IMR-90 (cell line): ENCODE measurements around the gene NPHP4. TPM values are rescaled to one million over a fixed set of nuclear protein-coding genes. Genes with fewer than 3 reads are reported as not detected.

Experiments used
- ATAC-seq: fragments of 200-7000 bp; cut with Tn5 transposase; 2 replicates; pipeline ENCODE4 v1.9.1; 2020; ENCODE audit warnings: low read depth, mild to moderate bottlenecking, moderate library complexity
- BruUV-seq: library from RNA; stranded (reverse); fragments of 400-500 nt; replicated peaks from 2 replicates; lab custom pipeline; 2021; lab: Mats Ljungman, UMichigan
- CTCF ChIA-PET: fragments of 300-600 bp; formaldehyde crosslinking; extraction: SDS; loops from one replicate; lab custom pipeline; 2021; ENCODE audit warnings: antibody characterized with exemption; lab: Yijun Ruan, JAX
- POLR2A ChIA-PET: fragments of 300-600 bp; sonication (Branson Sonifier 250); formaldehyde crosslinking; loops from one replicate; lab custom pipeline; 2022; ENCODE audit warnings: antibody characterized with exemption; ENCODE audit not compliant: unreplicated experiment; lab: Charles Lee
- DNase-seq: peaks from one replicate; pipeline ENCODE4 v3.0.0; 2013
- H2AFZ ChIP-seq: replicated peaks from 2 replicates; pipeline ENCODE3; 2013; ENCODE audit warnings: low read length, mild to moderate bottlenecking; ENCODE audit not compliant: poor library complexity
- H2AK5ac ChIP-seq: 2 replicates; pipeline ENCODE4 v1.6.1; 2013; ENCODE audit warnings: low read depth, low read length, inconsistent platforms
- H2AK9ac ChIP-seq: replicated peaks from 2 replicates; pipeline ENCODE3; 2013; ENCODE audit warnings: mild to moderate bottlenecking, low read depth, low read length, moderate library complexity; ENCODE audit not compliant: poor library complexity
- H2BK120ac ChIP-seq: 2 replicates; pipeline ENCODE4 v1.6.1; 2013; ENCODE audit warnings: low read depth, low read length, inconsistent platforms
- H2BK15ac ChIP-seq: 3 replicates; pipeline ENCODE4 v1.6.1; 2013; ENCODE audit warnings: low read depth, low read length, inconsistent platforms
- H2BK20ac ChIP-seq: 2 replicates; pipeline ENCODE4 v1.6.1; 2013; ENCODE audit warnings: low read depth, mild to moderate bottlenecking, inconsistent platforms, low read length, moderate library complexity
- H2BK5ac ChIP-seq: 2 replicates; pipeline ENCODE4 v1.6.1; 2013; ENCODE audit warnings: mild to moderate bottlenecking, low read depth, low read length, inconsistent platforms; ENCODE audit not compliant: poor library complexity, severe bottlenecking
- H3K14ac ChIP-seq: replicated peaks from 2 replicates; pipeline ENCODE4 v1.6.1; 2013; ENCODE audit warnings: low read depth, low read length, inconsistent platforms
- H3K18ac ChIP-seq: 2 replicates; pipeline ENCODE4 v1.6.1; 2013; ENCODE audit warnings: low read depth, low read length, control low read depth
- H3K23ac ChIP-seq: 2 replicates; pipeline ENCODE4 v1.6.1; 2013; ENCODE audit warnings: low read depth, low read length, inconsistent platforms
- H3K27ac ChIP-seq: 2 replicates; pipeline ENCODE4 v1.5.1; 2013; ENCODE audit warnings: mild to moderate bottlenecking, control low read depth, low read length; ENCODE audit not compliant: insufficient read depth
- H3K27me3 ChIP-seq: 2 replicates; pipeline ENCODE4 v1.6.1; 2013; ENCODE audit warnings: low read length; ENCODE audit not compliant: control insufficient read depth, insufficient read depth
- H3K36me3 ChIP-seq: 2 replicates; pipeline ENCODE4 v1.6.1; 2013; ENCODE audit warnings: low read length, mixed read lengths; ENCODE audit not compliant: control insufficient read depth, insufficient read depth
- H3K4ac ChIP-seq: 2 replicates; pipeline ENCODE4 v1.6.1; 2013; ENCODE audit warnings: low read depth, low read length, inconsistent platforms
- H3K4me1 ChIP-seq: 2 replicates; pipeline ENCODE4 v1.6.1; 2013; ENCODE audit warnings: low read length, mixed read lengths; ENCODE audit not compliant: control insufficient read depth, insufficient read depth
- H3K4me2 ChIP-seq: 2 replicates; pipeline ENCODE4 v1.6.1; 2013; ENCODE audit warnings: low read depth, mild to moderate bottlenecking, control low read depth, low read length, moderate library complexity
- H3K4me3 ChIP-seq: 2 replicates; pipeline ENCODE4 v1.5.1; 2013; ENCODE audit warnings: low read depth, mild to moderate bottlenecking, control low read depth, low read length, moderate library complexity; ENCODE audit not compliant: insufficient read depth
- H3K56ac ChIP-seq: 2 replicates; pipeline ENCODE4 v1.6.1; 2013; ENCODE audit warnings: low read length, inconsistent platforms; ENCODE audit not compliant: insufficient read depth; ENCODE audit errors: extremely low read depth
- H3K79me1 ChIP-seq, 2 experiments: 2 replicates each; pipeline ENCODE4 v1.6.1; 2013; ENCODE audit warnings: low read length in 2 of 2, inconsistent platforms in 1 of 2, low read depth in 1 of 2
- H3K9ac ChIP-seq: 2 replicates; pipeline ENCODE4 v1.6.1; 2013; ENCODE audit warnings: low read depth, low read length, control low read depth
- H3K9me1 ChIP-seq: 2 replicates; pipeline ENCODE4 v1.6.1; 2013; ENCODE audit warnings: low read length, inconsistent platforms; ENCODE audit not compliant: insufficient read depth
- H3K9me3 ChIP-seq: 2 replicates; pipeline ENCODE4 v1.6.1; 2013; ENCODE audit warnings: low read length; ENCODE audit not compliant: control insufficient read depth, insufficient read depth
- H4K20me1 ChIP-seq: 2 replicates; pipeline ENCODE4 v1.6.1; 2013; ENCODE audit warnings: low read length, inconsistent platforms; ENCODE audit not compliant: insufficient read depth
- H4K5ac ChIP-seq: 2 replicates; pipeline ENCODE4 v1.6.1; 2013; ENCODE audit warnings: mild to moderate bottlenecking, low read depth, low read length, control low read depth
- H4K8ac ChIP-seq, 2 experiments: 2 replicates each; pipeline ENCODE4 v1.6.1; 2013; ENCODE audit warnings: low read depth in 2 of 2, low read length in 2 of 2, control low read depth in 1 of 2, inconsistent platforms in 1 of 2
- H4K91ac ChIP-seq: 2 replicates; pipeline ENCODE4 v1.6.1; 2013; ENCODE audit warnings: low read depth, low read length, inconsistent platforms; ENCODE audit not compliant: insufficient read depth
- BHLHE40 ChIP-seq: fragments of 150-350 bp; IDR thresholded peaks from 2 replicates; pipeline ENCODE4 v1.6.1; 2016; ENCODE audit warnings: mild to moderate bottlenecking, low read depth, low read length
- CEBPB ChIP-seq: IDR thresholded peaks from 2 replicates; pipeline ENCODE4 v1.6.1; 2012; ENCODE audit warnings: low read depth, low read length, improper control_type of control experiment
- CHD1 ChIP-seq: IDR thresholded peaks from 2 replicates; pipeline ENCODE4 v1.6.1; 2012; ENCODE audit warnings: low read depth, low read length, improper control_type of control experiment
- ELK1 ChIP-seq: fragments of 150-350 bp; IDR thresholded peaks from 2 replicates; pipeline ENCODE4 v1.6.1; 2016; ENCODE audit warnings: low read depth, mild to moderate bottlenecking, low read length, moderate library complexity, borderline replicate concordance
- FOS ChIP-seq: fragments of 150-350 bp; IDR thresholded peaks from 2 replicates; pipeline ENCODE4 v1.6.1; 2016; ENCODE audit warnings: low read depth, low read length
- MAFK ChIP-seq: IDR thresholded peaks from 2 replicates; pipeline ENCODE4 v1.6.1; 2012; ENCODE audit warnings: low read depth, low read length, improper control_type of control experiment
- MAZ ChIP-seq: IDR thresholded peaks from 2 replicates; pipeline ENCODE4 v1.6.1; 2012; ENCODE audit warnings: low read depth, mild to moderate bottlenecking, low read length, improper control_type of control experiment, moderate library complexity, borderline replicate concordance
- NFE2L2 ChIP-seq: fragments of 150-350 bp; IDR thresholded peaks from 2 replicates; pipeline ENCODE4 v1.6.1; 2016; ENCODE audit warnings: low read depth, mild to moderate bottlenecking, low read length
- RCOR1 ChIP-seq: IDR thresholded peaks from 2 replicates; pipeline ENCODE4 v1.6.1; 2012; ENCODE audit warnings: mild to moderate bottlenecking, low read length, improper control_type of control experiment; ENCODE audit not compliant: insufficient replicate concordance
- RFX5 ChIP-seq: IDR thresholded peaks from 2 replicates; pipeline ENCODE4 v1.8.0; 2012; ENCODE audit warnings: low read depth, mild to moderate bottlenecking, low read length, moderate library complexity
- SMC3 ChIP-seq: fragments of 150-350 bp; IDR thresholded peaks from 2 replicates; pipeline ENCODE4 v1.6.1; 2016; ENCODE audit warnings: low read depth, mild to moderate bottlenecking, antibody characterized with exemption, low read length, moderate library complexity
- WGBS, 2 experiments: methylation state at CpG; one replicate each; pipeline versions ENCODE4 v1.1.5 to v1.1.7; 2013; ENCODE audit warnings: missing lambda C conversion rate in 2 of 2; ENCODE audit not compliant: insufficient read length in 1 of 2; ENCODE audit errors: extremely low coverage in 2 of 2; 5-methylcytosine and 5-hydroxymethylcytosine counted together
- dilution Hi-C: fragments of 300-500 bp; cut with HindIII; formaldehyde crosslinking; loops from one replicate; pipeline ENCODE4 v1.14.3; 2018; ENCODE audit warnings: low sequenced_read_pairs; ENCODE audit not compliant: unreplicated experiment
- in situ Hi-C: fragments of 300-500 bp; cut with MboI; formaldehyde crosslinking; loops from 3 replicates; pipeline ENCODE4 v1.14.3; 2019; ENCODE audit warnings: low sequenced_read_pairs, inconsistent platforms, mixed read lengths
- intact Hi-C: fragments of 100-400 bp; cut with micrococcal nuclease; formaldehyde crosslinking; loops from 2 replicates; pipeline ENCODE4 v1.10.0; 2022
- polyA plus RNA-seq, 3 experiments: library from polyadenylated mRNA; depleted of rRNA; stranded (reverse); fragments of >200 nt; gene quantifications; 2 replicates each; pipeline ENCODE4 v1.2.3, GENCODE V29; 2012; ENCODE audit warnings: low replicate concordance in 1 of 3
- total RNA-seq: library from RNA; depleted of rRNA; stranded (reverse); fragments of >200 nt; gene quantifications from 2 replicates; pipeline ENCODE4 v1.2.3, GENCODE V29; 2012

NPHP4 gene
- total and polyA plus RNA-seq, 2 of the 4 experiments (the other 2 are of a cell fraction) = 2.0 to 5.5 TPM

GRCh38 chr1:5986018-5986417 lies 6.2 kb downstream of the NPHP4 start:
- Histone ChIP-seq H2AK9ac (no peak overlapping the region), H4K5ac (no peak overlapping the region), H3K9me1 (peaks cover 6% of the 10 kb centered on the region), H3K27me3 (no peaks in the 10 kb centered on the region), H3K79me1 (peaks cover 6 to 7% of the 10 kb centered on the region in 2 experiments; a peak in 3 of 4 replicates), H2BK20ac (no peak overlapping the region), H3K4ac (no peak overlapping the region), H3K18ac (no peak overlapping the region), H2AFZ (no peak overlapping the region), H4K91ac (no peak overlapping the region), H2AK5ac (no peak overlapping the region), H2BK5ac (no peak overlapping the region), H3K14ac (no peak overlapping the region), H3K36me3 (no peaks in the 10 kb centered on the region), H2BK120ac (no peak overlapping the region), H4K20me1 (no peaks in the 10 kb centered on the region), H3K4me3 (no peak overlapping the region), H2BK15ac (no peak overlapping the region), H3K9me3 (no peaks in the 10 kb centered on the region), H3K9ac (no peak overlapping the region), H3K4me2 (no peak overlapping the region), H3K56ac (no peak overlapping the region), H3K23ac (no peak overlapping the region), H4K8ac (no peak overlapping the region), H3K27ac (no peak overlapping the region), H3K4me1 (peaks cover 3% of the 10 kb centered on the region)
- intact Hi-C loops (no loop called here), dilution Hi-C loops (no loop called here), in situ Hi-C loops (no loop called here)
- POLR2A ChIA-PET = no interaction called here
- no peak for DNase-seq
- no TSS peak for BruUV-seq
- 100% methylated on average over 2 of the region's 13 CpGs; no CpG with 5 or more reads in 1 of the 2 experiments for WGBS, 2 experiments
- no peak for ATAC-seq
- TF ChIP-seq ELK1 (no peak), MAFK (no peak), MAZ (no peak), CHD1 (no peak), RFX5 (no peak), FOS (no peak), SMC3 (no peak), BHLHE40 (no peak), CEBPB (no peak), RCOR1 (no peak), NFE2L2 (no peak)
- CTCF ChIA-PET = no interaction called here
